Tibial artery (tissue), 4 donors: ENCODE data around the gene C10orf105.

Experiments
- DNase-seq, 2 donors: peaks; one replicate each; pipeline ENCODE4 v3.0.0-alpha.2; 2019
- H3K27ac ChIP-seq, 2 donors: fragments of 200-600 bp; sonication (generic) in 1 of 2; 1 replicate in 1 of 2; 2 replicates in 1 of 2; pipeline ENCODE4 v1.5.1; 2018 to 2019; ENCODE audit warnings: mild to moderate bottlenecking in 1 of 2
- H3K27me3 ChIP-seq, 2 donors: fragments of 200-600 bp; sonication (generic) in 1 of 2; one replicate each; pipeline versions ENCODE4 v1.5.1 to v1.6.0; 2016 to 2019
- H3K36me3 ChIP-seq, 3 donors: fragments of 200-600 bp; sonication (generic) in 2 of 3; one replicate each; pipeline ENCODE4 v1.5.1; 2016 to 2019; ENCODE audit warnings: mild to moderate bottlenecking in 2 of 3
- H3K4me1 ChIP-seq, 4 donors: fragments of 200-600 bp; sonication (generic) in 2 of 4; 1 replicate in 3 of 4; 2 replicates in 1 of 4; pipeline ENCODE4 v1.5.1; 2016 to 2019
- H3K4me3 ChIP-seq, 2 donors: fragments of 200-600 bp; sonication (generic) in 1 of 2; 1 replicate in 1 of 2; 2 replicates in 1 of 2; pipeline ENCODE4 v1.5.1; 2018 to 2019; ENCODE audit warnings: mild to moderate bottlenecking in 2 of 2
- H3K9me3 ChIP-seq, 3 donors: fragments of 200-600 bp; sonication (generic) in 1 of 3; one replicate each; pipeline ENCODE4 v1.5.1; 2016 to 2019
- intact Hi-C: fragments of 100-400 bp; cut with DNase I; formaldehyde crosslinking; loops from one replicate; pipeline ENCODE4 v1.15.0; 2023; ENCODE audit warnings: low total_unique reads
- TF ChIP-seq, protein P1 (sequence below), 2 experiments: fragments of 200-600 bp in 1 of 2; fragments of 450-650 bp in 1 of 2; IDR thresholded peaks; one replicate each; pipeline ENCODE4 v1.5.1; 2017 to 2019; ENCODE audit warnings: antibody characterized with exemption in 2 of 2, mild to moderate bottlenecking in 1 of 2, moderate library complexity in 1 of 2

Gene C10orf105

DNA sequence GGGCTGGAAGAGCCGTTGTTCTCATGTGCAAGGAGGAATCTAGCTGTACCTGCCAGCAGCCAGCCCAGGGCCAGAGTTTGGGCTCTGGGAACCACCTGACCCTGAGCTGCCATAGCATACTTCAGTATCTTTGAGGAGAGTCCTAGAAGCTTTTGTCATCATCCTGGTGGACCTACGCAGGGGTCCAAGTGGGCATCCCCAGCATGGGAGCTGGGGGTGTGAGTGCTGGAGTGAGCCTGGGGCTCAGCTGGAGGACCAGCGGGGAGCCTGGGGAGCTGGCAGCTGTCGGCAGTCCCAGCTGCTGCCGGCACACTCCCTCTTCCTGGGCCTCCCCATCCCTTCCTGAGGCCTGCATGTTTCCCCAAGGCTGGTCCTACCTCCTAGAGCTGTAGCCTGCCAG is 32.5 kb downstream of the C10orf105 start:
- H3K27me3 ChIP-seq, result no peaks in the 10 kb centered on the region
- intact Hi-C loops, result no loop called here
- no peaks in the 10 kb centered on the region for H3K36me3 ChIP-seq
- TF ChIP-seq, protein P1, sequence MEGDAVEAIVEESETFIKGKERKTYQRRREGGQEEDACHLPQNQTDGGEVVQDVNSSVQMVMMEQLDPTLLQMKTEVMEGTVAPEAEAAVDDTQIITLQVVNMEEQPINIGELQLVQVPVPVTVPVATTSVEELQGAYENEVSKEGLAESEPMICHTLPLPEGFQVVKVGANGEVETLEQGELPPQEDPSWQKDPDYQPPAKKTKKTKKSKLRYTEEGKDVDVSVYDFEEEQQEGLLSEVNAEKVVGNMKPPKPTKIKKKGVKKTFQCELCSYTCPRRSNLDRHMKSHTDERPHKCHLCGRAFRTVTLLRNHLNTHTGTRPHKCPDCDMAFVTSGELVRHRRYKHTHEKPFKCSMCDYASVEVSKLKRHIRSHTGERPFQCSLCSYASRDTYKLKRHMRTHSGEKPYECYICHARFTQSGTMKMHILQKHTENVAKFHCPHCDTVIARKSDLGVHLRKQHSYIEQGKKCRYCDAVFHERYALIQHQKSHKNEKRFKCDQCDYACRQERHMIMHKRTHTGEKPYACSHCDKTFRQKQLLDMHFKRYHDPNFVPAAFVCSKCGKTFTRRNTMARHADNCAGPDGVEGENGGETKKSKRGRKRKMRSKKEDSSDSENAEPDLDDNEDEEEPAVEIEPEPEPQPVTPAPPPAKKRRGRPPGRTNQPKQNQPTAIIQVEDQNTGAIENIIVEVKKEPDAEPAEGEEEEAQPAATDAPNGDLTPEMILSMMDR (IDR thresholded peaks at IDR 0.05), result no peak
- no peaks in the 10 kb centered on the region for H3K4me1 ChIP-seq
- H3K4me3 ChIP-seq, result no peak overlapping the region
- no peak for DNase-seq
- H3K9me3 ChIP-seq, result peaks cover 0 to 9% (median 3%) of the 10 kb centered on the region in 3 donors
- no peak overlapping the region for H3K27ac ChIP-seq

DNA sequence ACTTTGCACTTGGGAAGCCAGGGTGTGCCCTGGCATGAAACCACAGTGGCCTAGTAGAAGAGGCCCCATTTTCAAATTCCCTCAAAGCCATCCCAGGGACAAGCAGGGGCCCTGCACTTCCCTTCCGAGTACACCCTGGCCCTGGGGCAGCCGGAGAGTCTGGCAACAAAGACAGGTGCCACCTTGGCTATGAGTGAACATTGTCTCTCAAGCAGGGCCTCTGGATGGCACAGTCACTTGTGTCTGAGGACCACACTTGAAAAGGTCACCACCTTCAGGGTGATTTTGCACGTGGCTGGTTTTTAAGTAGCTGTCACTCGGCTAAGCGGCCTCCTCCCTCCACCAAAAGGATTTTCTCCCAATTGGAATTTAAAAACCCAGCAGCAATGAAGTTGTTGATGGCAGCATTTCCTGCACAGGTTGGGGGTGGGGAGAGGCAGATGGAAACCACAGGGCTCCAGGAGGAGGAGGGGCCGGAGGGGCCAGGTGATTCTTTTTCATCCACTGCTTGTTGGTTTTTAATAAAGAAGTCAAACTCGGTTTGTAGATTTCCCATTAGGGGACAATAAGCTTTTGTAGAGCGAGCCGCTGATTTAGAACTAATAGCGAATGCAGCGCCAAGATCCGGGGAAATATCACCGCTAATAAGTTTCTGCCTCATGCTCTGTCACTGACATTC is 33.9 kb downstream of the C10orf105 start:
- no peaks in the 10 kb centered on the region for H3K9me3 ChIP-seq
- H3K4me3 ChIP-seq, result no peak overlapping the region
- no peak for DNase-seq
- H3K27me3 ChIP-seq, result no peaks in the 10 kb centered on the region
- no peaks in the 10 kb centered on the region for H3K36me3 ChIP-seq
- intact Hi-C loops, result no loop called here
- no peak overlapping the region for H3K27ac ChIP-seq
- TF ChIP-seq, protein P1 (IDR thresholded peaks at IDR 0.05), result no peak
- no peaks in the 10 kb centered on the region for H3K4me1 ChIP-seq

DNA sequence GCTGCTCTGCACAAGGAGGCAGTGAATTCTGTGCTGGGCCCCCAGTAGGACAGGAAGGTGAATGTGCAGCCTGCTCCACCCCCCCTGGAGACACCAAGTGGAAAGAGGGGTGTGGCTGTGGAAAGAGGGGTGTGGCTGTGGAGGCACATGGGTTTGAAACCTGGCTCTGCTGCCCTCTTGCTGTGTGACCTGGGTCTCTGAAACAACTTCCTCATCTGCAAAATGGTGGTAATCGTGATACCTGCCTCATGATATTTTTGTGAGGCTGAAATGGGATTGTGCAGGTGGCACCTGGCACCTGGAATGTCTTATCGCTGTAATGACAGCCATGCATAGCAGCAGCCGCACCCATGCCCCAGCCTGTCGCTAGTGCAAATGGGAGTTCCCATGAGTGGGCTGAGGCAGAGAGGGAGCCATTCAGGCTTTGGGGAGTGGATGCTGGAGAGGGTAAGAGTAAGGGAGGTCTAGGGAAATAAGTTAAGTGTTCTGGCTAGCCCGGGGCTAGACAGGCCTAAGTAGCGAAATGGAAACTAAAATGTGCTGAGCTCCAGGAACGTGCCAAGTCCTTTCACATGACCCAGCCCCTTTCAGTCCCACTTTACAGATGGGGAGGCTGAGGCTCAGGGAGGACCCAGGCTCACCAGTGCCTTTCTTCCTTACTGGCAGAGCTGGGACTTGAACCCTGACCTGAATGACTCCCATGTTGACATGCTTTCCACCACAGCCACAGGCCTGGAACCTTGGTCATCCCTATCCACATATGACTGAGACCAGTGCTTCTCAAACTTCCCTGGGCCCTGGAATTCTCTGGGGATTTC is 35.0 kb downstream of the C10orf105 start:
- peaks cover 0 to 7% of the 10 kb centered on the region in 2 donors for H3K27me3 ChIP-seq
- H3K4me1 ChIP-seq, result no peaks in the 10 kb centered on the region
- H3K4me3 ChIP-seq, result no peak overlapping the region
- H3K27ac ChIP-seq, result no peak overlapping the region
- H3K36me3 ChIP-seq, result no peaks in the 10 kb centered on the region
- TF ChIP-seq, protein P1 (IDR thresholded peaks at IDR 0.05), result no peak
- DNase-seq, result no peak
- no peaks in the 10 kb centered on the region for H3K9me3 ChIP-seq
- intact Hi-C loops, result no loop called here

DNA sequence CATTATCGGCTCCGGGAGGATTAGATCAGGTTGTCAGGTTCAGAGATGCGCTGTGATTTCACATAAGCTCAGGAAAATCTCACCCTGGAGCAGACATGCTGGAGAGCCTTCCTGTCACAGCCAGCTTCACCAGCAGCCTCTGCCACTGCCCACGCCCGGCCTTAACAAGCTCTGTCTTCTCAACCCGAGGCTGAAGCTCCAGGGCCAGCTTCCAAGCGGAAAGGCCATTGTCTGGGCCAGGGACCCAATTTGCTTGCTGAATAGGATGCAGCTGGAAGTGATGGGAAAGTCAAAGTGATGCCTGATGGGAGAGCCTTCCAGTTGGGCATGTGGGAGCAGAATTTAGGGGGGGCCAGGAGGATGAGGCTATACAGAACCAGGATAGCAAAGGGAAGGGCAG is 36.3 kb downstream of the C10orf105 start:
- Histone ChIP-seq H3K4me3 (no peak overlapping the region), H3K36me3 (no peaks in the 10 kb centered on the region), H3K27me3 (peaks cover 0 to 15% of the 10 kb centered on the region in 2 donors), H3K9me3 (no peaks in the 10 kb centered on the region), H3K27ac (no peak overlapping the region), H3K4me1 (no peaks in the 10 kb centered on the region)
- TF ChIP-seq, protein P1 (IDR thresholded peaks at IDR 0.05), result no peak
- DNase-seq, result no peak
- intact Hi-C loops, result no loop called here

DNA sequence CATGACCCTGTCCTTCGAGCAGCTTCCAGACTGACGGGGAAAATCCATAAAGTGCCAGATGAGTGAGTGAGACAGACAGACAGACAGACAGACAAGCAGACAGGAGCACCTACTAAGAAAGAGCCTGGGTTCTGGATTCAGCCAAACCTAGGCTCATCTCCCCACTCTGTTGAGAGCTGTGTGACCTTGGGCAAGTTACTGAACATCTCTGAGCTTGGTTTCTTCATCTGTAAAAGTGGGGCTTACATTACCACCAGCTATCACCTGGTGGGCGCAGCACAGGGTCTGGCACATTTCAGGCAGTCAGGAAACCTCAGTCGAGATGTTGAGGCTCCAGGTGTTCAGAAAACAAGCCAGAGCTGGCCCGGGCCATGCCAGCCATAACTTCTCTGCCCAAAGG is 37.6 kb downstream of the C10orf105 start:
- TF ChIP-seq, protein P1 (IDR thresholded peaks at IDR 0.05), result no peak
- Histone ChIP-seq H3K4me3 (no peak overlapping the region), H3K27ac (no peak overlapping the region), H3K36me3 (no peaks in the 10 kb centered on the region), H3K4me1 (no peaks in the 10 kb centered on the region), H3K9me3 (no peaks in the 10 kb centered on the region), H3K27me3 (peaks cover 0 to 20% of the 10 kb centered on the region in 2 donors)
- DNase-seq, result no peak
- intact Hi-C loops, result no loop called here
